GM10248 (cell line): ENCODE measurements around the gene TCP11.

Experiments
- CTCF ChIA-PET: fragments of 300-600 bp; sonication (Branson Sonifier 250); formaldehyde crosslinking; extraction: SDS; loops from one replicate; lab custom pipeline; 2021; ENCODE audit warnings: antibody characterized with exemption; lab: Yijun Ruan, JAX
- POLR2A ChIA-PET: fragments of 350-650 bp; sonication (Branson Sonifier 250); formaldehyde crosslinking; extraction: SDS; loops from one replicate; lab custom pipeline; 2020; ENCODE audit warnings: antibody characterized with exemption; lab: Yijun Ruan, JAX
- DNase-seq: peaks from one replicate; pipeline ENCODE4 v3.0.0; 2012; ENCODE audit errors: extremely low spot score
- TF ChIP-seq, protein P1 (sequence below): IDR thresholded peaks from 2 replicates; pipeline ENCODE4 v1.5.1; 2012; ENCODE audit warnings: mild to moderate bottlenecking, low read depth; ENCODE audit errors: extremely low read depth, missing control alignments, control extremely low read depth

The TCP11 gene

DNA sequence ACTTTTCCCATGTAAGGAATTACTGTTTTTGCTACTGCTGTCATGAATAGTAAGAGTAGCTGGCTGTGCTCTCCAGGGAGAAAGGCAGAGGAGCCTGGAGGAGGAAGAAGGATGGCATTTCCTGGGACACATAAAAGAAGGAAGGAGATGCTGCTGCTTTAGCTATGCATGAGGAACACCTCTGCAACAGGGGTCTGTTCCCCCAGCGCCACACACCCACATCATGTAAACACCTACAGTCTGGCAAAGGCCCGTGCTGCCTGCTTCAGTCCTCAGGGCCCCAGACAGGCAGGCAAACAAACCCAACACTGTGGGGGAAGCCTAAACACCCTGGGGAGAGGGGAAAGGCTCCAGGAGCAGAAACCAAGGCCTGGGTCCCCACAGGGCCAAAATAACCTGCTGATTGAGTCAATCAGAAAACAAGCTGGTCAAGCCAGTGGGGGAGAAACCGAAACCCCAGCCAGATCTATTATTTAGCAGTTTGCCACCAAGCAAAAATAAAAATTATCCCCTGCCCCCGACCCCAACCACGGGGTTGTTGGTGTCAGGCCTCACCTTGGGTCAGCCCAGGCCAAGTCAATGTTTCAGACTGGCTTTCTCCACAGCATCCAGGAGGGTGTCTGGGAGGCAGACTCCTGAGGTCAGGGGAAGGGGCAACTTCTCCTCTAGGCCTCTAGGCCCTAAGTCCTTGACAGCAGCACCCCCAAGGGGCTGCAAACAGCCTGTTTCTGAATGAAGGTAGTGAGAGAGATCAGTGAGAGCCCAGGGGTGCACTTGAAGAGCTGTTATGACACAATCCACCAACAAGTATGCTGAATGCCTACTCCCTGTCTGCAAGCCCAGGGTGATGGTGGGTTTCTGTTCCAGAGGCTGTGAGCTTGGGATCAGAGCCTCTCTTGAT is 38.0 kb upstream of the TCP11 start:
- DNase-seq = no peak
- ChIA-PET CTCF (interaction anchor here (0.6 to 2.3 kb wide), 11 partner anchors 14 to 1363 kb away, joined by 3 to 10 read pairs (median 5); no protein-coding TSS in a partner anchor), POLR2A (no interaction called here)
- TF ChIP-seq, protein P1, sequence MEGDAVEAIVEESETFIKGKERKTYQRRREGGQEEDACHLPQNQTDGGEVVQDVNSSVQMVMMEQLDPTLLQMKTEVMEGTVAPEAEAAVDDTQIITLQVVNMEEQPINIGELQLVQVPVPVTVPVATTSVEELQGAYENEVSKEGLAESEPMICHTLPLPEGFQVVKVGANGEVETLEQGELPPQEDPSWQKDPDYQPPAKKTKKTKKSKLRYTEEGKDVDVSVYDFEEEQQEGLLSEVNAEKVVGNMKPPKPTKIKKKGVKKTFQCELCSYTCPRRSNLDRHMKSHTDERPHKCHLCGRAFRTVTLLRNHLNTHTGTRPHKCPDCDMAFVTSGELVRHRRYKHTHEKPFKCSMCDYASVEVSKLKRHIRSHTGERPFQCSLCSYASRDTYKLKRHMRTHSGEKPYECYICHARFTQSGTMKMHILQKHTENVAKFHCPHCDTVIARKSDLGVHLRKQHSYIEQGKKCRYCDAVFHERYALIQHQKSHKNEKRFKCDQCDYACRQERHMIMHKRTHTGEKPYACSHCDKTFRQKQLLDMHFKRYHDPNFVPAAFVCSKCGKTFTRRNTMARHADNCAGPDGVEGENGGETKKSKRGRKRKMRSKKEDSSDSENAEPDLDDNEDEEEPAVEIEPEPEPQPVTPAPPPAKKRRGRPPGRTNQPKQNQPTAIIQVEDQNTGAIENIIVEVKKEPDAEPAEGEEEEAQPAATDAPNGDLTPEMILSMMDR = no peak

DNA sequence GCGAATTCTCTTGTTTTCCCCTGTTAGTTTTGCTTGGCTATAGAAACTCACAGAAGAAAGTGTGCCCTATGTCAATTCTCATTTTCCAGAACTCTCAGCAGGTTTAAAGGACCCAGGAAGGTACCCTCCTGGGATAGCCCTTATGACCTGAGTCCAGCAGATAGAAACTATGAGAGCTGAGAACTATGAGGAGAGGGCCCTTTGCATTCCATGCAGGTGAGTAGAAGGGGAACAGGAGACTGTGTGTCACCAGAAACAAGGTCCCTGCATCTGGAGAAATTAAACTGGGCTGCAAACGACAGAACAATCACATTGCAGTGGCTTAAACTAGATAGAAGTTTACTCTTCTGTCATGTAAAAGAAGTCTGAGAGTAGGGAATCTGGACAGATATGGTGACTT is 36.9 kb upstream of the TCP11 start:
- DNase-seq = no peak
- ChIA-PET POLR2A (no interaction called here), CTCF (interaction anchor here (2.2 to 2.3 kb wide), 2 partner anchors 27 to 31 kb away, joined by 6 to 10 read pairs; no protein-coding TSS in a partner anchor)
- TF ChIP-seq, protein P1 = no peak

DNA sequence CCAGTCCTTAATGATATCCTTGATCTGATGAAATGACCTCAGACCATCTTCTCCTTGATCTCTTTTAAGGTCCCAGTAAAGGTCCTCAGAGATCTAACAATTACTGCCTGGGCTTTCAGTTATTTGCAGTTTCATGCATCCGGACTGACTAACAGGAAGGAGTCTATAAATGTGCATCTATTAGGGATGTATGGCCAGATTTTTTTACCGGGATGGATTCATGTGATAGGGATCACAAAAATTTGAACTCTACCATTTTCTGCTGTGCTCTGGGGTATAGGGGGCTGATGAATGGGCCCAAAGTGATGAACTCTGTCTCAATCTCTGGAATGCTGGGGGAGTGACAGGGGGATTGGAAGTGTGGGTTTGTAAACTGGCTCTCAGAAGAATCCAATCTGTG is 36.5 kb upstream of the TCP11 start:
- POLR2A ChIA-PET = no interaction called here
- CTCF ChIA-PET = no interaction called here
- DNase-seq = no peak
- TF ChIP-seq, protein P1 = no peak

DNA sequence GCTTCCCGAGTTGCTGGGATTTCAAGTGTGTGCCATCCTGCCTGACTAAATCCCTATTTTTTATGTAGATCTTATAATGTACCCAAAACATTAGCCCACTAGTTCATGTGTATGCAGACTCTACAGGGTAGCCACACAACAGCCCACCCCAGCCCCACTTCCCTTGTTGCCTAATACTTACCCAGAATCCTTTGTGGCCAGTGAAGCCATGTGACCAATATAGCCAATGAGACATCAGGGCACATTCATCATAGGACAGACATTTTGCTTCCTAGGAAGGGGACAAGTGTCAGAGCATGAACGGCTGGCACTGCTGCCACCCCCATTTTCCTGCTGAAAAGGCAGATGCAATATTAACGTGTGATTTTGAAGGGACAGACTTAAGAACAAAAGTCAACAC is 36.0 kb upstream of the TCP11 start:
- CTCF ChIA-PET = interaction anchor here (1.0 kb wide), 1 partner anchor 28 kb away, joined by 7 read pairs; no protein-coding TSS in a partner anchor
- TF ChIP-seq, protein P1 = no peak
- no peak for DNase-seq
- POLR2A ChIA-PET = no interaction called here

DNA sequence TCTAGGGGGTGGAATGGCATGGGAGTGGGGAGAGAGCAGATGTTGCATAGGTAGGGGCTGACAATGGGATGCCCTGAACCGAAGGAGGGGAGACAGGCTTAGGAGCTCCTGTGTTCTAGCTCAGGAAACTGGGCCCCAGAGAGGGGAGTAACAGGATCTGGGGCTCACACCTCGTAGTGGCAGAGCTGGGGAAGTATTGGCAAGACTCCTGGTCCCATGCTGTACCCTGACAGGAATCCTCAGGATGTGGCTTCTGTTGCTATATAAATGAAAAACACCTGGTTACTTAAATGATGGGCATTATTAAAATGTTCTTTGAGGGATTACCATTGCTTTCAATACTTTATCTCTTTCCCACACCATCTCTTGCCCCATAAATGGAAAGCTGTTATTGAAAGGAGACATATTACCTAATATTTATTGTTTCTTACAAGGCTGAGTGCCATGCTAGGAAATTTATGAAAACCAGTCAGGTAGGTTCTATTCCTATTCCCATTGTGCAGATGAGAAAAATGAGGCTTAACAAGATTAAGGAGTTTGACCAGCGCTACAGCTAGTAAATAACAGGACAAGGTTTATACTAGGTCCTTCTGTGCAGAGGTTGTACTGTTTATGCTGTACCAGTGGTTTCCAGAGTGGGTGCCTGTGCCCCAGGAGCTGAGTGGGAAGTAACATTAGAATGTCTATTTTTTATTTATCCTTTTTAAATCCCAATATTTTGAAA is 35.3 kb upstream of the TCP11 start:
- TF ChIP-seq, protein P1 = no peak
- ChIA-PET CTCF (interaction anchor here (1.0 kb wide), 1 partner anchor 29 kb away, joined by 7 read pairs; no protein-coding TSS in a partner anchor), POLR2A (interaction anchor here (0.7 kb wide), 1 partner anchor 184 kb away, joined by 5 read pairs; no protein-coding TSS in a partner anchor)
- DNase-seq = no peak

DNA sequence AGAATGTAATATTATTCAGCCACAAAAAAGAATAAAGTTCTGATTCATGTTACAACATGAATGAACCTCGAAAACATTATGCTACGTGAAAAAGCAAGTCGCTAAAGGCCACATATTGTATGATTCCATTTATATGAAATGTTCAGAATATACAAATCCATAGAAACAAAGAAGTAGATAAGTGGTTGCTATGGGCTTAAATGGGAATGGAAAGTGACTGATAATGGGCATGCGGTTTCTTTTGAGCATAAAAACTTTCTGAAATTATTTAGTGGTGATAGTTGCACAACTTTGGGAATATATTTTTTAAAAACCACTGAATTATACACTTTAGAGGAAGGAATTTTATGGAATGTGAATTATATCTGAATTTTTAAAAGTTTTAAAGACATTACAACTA is 33.4 kb upstream of the TCP11 start:
- ChIA-PET CTCF (interaction anchor here (1.2 to 1.5 kb wide), 2 partner anchors 35 to 67 kb away, joined by 3 to 4 read pairs; no protein-coding TSS in a partner anchor), POLR2A (no interaction called here)
- TF ChIP-seq, protein P1 = no peak
- no peak for DNase-seq
